H1 (cell line): Measurements from ENCODE around the gene HAVCR2. TPM values are rescaled to one million over a fixed set of nuclear protein-coding genes. Genes with fewer than 3 reads are reported as not detected.

Experiments
- CHD2 ChIP-seq: IDR thresholded peaks from 2 replicates; pipeline ENCODE4 v1.6.1; 2012; ENCODE audit warnings: low read length, improper control_type of control experiment
- FOSL1 ChIP-seq: IDR thresholded peaks from 2 replicates; pipeline ENCODE4 v1.6.1; 2011; ENCODE audit warnings: mild to moderate bottlenecking, low read depth, low read length, moderate library complexity; ENCODE audit not compliant: insufficient read depth
- GABPA ChIP-seq: IDR thresholded peaks from 2 replicates; pipeline ENCODE4 v1.6.1; 2011; ENCODE audit warnings: mild to moderate bottlenecking, low read length, moderate library complexity, borderline replicate concordance; ENCODE audit not compliant: insufficient read depth
- HDAC2 ChIP-seq, 2 experiments: fragments of 300-600 bp in 1 of 2; sonication (generic) in 1 of 2; IDR thresholded peaks; 2 replicates each; pipeline ENCODE4 v1.6.1; 2011 to 2012; ENCODE audit warnings: low read depth in 2 of 2, low read length in 2 of 2, mild to moderate bottlenecking in 2 of 2, moderate library complexity in 2 of 2, borderline replicate concordance in 1 of 2, inconsistent platforms in 1 of 2
- NRF1 ChIP-seq: IDR thresholded peaks from 2 replicates; pipeline ENCODE4 v1.6.1; 2011; ENCODE audit warnings: mild to moderate bottlenecking, low read depth, low read length, improper control_type of control experiment
- PHF8 ChIP-seq: fragments of 200-600 bp; sonication (generic); conservative IDR thresholded peaks from 2 replicates; pipeline ENCODE4 v1.7.1; 2012; ENCODE audit warnings: low read depth, mild to moderate bottlenecking, inconsistent platforms, low read length, moderate library complexity
- SP2 ChIP-seq: IDR thresholded peaks from 2 replicates; pipeline ENCODE4 v1.6.1; 2012; ENCODE audit warnings: mild to moderate bottlenecking, low read length, inconsistent platforms
- TAF1 ChIP-seq: IDR thresholded peaks from 2 replicates; pipeline ENCODE4 v1.6.1; 2011; ENCODE audit warnings: mild to moderate bottlenecking, low read depth, low read length
- TBP ChIP-seq: IDR thresholded peaks from 2 replicates; pipeline ENCODE4 v1.6.1; 2011; ENCODE audit warnings: low read depth, low read length, improper control_type of control experiment
- polyA plus RNA-seq, 7 experiments: library from polyadenylated mRNA; depleted of rRNA in 3 of 7; stranded (reverse) in 5 of 7; unstranded in 2 of 7; fragments of >200 nt in 5 of 7; fragments of 200-250 nt in 2 of 7; gene quantifications; 1 replicate in 5 of 7; 2 replicates in 1 of 7; 4 replicates in 1 of 7; pipeline versions ENCODE4 v1.2.1 to v1.2.3, GENCODE V29; 2011 to 2013; ENCODE audit warnings: missing spikeins in 2 of 7, mixed read lengths in 2 of 7
- total RNA-seq: library from RNA; stranded (reverse); fragmentation: NEBNext Ultra II Directional; extraction: Animal tissue kit (Norgen Biotek cat#: 25700); gene quantifications from 2 replicates; pipeline ENCODE4 v1.2.1, GENCODE V29; 2021
- TF ChIP-seq, protein P1 (sequence below): fragments of 300-600 bp; sonication (generic); IDR thresholded peaks from 2 replicates; pipeline ENCODE4 v1.7.1; 2012; ENCODE audit warnings: low read length, moderate library complexity, mild to moderate bottlenecking, inconsistent platforms; ENCODE audit not compliant: insufficient replicate concordance

The HAVCR2 gene
- total and polyA plus RNA-seq, 2 of the 8 experiments (the other 6 are each of a cell fraction or from before 2014, with no cell fraction given) = 0.03 TPM; not detected in 1

- TF ChIP-seq, protein P1, sequence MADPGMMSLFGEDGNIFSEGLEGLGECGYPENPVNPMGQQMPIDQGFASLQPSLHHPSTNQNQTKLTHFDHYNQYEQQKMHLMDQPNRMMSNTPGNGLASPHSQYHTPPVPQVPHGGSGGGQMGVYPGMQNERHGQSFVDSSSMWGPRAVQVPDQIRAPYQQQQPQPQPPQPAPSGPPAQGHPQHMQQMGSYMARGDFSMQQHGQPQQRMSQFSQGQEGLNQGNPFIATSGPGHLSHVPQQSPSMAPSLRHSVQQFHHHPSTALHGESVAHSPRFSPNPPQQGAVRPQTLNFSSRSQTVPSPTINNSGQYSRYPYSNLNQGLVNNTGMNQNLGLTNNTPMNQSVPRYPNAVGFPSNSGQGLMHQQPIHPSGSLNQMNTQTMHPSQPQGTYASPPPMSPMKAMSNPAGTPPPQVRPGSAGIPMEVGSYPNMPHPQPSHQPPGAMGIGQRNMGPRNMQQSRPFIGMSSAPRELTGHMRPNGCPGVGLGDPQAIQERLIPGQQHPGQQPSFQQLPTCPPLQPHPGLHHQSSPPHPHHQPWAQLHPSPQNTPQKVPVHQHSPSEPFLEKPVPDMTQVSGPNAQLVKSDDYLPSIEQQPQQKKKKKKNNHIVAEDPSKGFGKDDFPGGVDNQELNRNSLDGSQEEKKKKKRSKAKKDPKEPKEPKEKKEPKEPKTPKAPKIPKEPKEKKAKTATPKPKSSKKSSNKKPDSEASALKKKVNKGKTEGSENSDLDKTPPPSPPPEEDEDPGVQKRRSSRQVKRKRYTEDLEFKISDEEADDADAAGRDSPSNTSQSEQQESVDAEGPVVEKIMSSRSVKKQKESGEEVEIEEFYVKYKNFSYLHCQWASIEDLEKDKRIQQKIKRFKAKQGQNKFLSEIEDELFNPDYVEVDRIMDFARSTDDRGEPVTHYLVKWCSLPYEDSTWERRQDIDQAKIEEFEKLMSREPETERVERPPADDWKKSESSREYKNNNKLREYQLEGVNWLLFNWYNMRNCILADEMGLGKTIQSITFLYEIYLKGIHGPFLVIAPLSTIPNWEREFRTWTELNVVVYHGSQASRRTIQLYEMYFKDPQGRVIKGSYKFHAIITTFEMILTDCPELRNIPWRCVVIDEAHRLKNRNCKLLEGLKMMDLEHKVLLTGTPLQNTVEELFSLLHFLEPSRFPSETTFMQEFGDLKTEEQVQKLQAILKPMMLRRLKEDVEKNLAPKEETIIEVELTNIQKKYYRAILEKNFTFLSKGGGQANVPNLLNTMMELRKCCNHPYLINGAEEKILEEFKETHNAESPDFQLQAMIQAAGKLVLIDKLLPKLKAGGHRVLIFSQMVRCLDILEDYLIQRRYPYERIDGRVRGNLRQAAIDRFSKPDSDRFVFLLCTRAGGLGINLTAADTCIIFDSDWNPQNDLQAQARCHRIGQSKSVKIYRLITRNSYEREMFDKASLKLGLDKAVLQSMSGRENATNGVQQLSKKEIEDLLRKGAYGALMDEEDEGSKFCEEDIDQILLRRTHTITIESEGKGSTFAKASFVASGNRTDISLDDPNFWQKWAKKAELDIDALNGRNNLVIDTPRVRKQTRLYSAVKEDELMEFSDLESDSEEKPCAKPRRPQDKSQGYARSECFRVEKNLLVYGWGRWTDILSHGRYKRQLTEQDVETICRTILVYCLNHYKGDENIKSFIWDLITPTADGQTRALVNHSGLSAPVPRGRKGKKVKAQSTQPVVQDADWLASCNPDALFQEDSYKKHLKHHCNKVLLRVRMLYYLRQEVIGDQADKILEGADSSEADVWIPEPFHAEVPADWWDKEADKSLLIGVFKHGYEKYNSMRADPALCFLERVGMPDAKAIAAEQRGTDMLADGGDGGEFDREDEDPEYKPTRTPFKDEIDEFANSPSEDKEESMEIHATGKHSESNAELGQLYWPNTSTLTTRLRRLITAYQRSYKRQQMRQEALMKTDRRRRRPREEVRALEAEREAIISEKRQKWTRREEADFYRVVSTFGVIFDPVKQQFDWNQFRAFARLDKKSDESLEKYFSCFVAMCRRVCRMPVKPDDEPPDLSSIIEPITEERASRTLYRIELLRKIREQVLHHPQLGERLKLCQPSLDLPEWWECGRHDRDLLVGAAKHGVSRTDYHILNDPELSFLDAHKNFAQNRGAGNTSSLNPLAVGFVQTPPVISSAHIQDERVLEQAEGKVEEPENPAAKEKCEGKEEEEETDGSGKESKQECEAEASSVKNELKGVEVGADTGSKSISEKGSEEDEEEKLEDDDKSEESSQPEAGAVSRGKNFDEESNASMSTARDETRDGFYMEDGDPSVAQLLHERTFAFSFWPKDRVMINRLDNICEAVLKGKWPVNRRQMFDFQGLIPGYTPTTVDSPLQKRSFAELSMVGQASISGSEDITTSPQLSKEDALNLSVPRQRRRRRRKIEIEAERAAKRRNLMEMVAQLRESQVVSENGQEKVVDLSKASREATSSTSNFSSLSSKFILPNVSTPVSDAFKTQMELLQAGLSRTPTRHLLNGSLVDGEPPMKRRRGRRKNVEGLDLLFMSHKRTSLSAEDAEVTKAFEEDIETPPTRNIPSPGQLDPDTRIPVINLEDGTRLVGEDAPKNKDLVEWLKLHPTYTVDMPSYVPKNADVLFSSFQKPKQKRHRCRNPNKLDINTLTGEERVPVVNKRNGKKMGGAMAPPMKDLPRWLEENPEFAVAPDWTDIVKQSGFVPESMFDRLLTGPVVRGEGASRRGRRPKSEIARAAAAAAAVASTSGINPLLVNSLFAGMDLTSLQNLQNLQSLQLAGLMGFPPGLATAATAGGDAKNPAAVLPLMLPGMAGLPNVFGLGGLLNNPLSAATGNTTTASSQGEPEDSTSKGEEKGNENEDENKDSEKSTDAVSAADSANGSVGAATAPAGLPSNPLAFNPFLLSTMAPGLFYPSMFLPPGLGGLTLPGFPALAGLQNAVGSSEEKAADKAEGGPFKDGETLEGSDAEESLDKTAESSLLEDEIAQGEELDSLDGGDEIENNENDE = peak; percentile 24
- TF ChIP-seq FOSL1 = no peak
- peak; percentile 91 for TF ChIP-seq PHF8
- peak; percentile 70 for TF ChIP-seq CHD2
- TF ChIP-seq TAF1 = peak; percentile 88
- peak in 1 of 2 experiments; percentile 77; a peak in 1 of 4 replicates for TF ChIP-seq HDAC2 (IDR thresholded peaks at IDR 0.05; ENCODE audit: borderline replicate concordance in 1 of 2, low read depth in 2 of 2, low read length in 2 of 2)
- peak; percentile 71 for TF ChIP-seq TBP
- TF ChIP-seq NRF1 = no peak
- peak; percentile 85; the same call in 1 of the 2 replicates for TF ChIP-seq GABPA
- peak; percentile 67 for TF ChIP-seq SP2
Measured at GRCh38 chr5:157142317-157143126, 33.7 kb upstream of the HAVCR2 start, which contains the start of gene MED7 (continued).
